Osteoblast (primary cell): ENCODE data around the gene PHF19. TPM values are rescaled to one million over a fixed set of nuclear protein-coding genes. Genes with fewer than 3 reads are reported as not detected.

Source experiments
- DNase-seq: peaks from one replicate; pipeline ENCODE4 v3.0.0; 2011; ENCODE audit warnings: low spot score, mixed read lengths; ENCODE audit not compliant: insufficient read length; ENCODE audit errors: missing footprints
- H2AFZ ChIP-seq: 2 replicates; pipeline ENCODE4 v1.6.0; 2011; ENCODE audit warnings: mild to moderate bottlenecking, low read length
- H3K27ac ChIP-seq: 2 replicates; pipeline ENCODE4 v1.5.1; 2011; ENCODE audit warnings: mild to moderate bottlenecking, low read depth, low read length, moderate library complexity
- H3K27me3 ChIP-seq: 2 replicates; pipeline ENCODE4 v1.6.0; 2012; ENCODE audit warnings: mild to moderate bottlenecking, control low read depth, inconsistent platforms, low read length, moderate library complexity; ENCODE audit not compliant: insufficient read depth
- H3K36me3 ChIP-seq: 2 replicates; pipeline ENCODE4 v1.5.1; 2011; ENCODE audit warnings: mild to moderate bottlenecking, low read length, control low read depth, moderate library complexity; ENCODE audit not compliant: insufficient read depth
- H3K4me1 ChIP-seq: 2 replicates; pipeline ENCODE4 v1.5.1; 2011; ENCODE audit warnings: mild to moderate bottlenecking, low read length, control low read depth, moderate library complexity; ENCODE audit not compliant: insufficient read depth
- H3K4me2 ChIP-seq: 2 replicates; pipeline ENCODE4 v1.6.0; 2011; ENCODE audit warnings: mild to moderate bottlenecking, low read length; ENCODE audit not compliant: insufficient read depth
- H3K4me3 ChIP-seq: fragments of 200-600 bp; sonication (generic); 3 replicates; pipeline ENCODE4 v1.5.1; 2012; ENCODE audit warnings: mild to moderate bottlenecking, low read length, inconsistent platforms; ENCODE audit not compliant: insufficient read depth
- H3K79me2 ChIP-seq: 2 replicates; pipeline ENCODE4 v1.6.0; 2012; ENCODE audit warnings: mild to moderate bottlenecking, low read length, control low read depth, inconsistent platforms; ENCODE audit not compliant: insufficient read depth
- H3K9me3 ChIP-seq: 2 replicates; pipeline ENCODE4 v1.5.1; 2011; ENCODE audit warnings: low read depth, low read length, control low read depth
- H4K20me1 ChIP-seq: 2 replicates; pipeline ENCODE4 v1.6.0; 2012; ENCODE audit warnings: mild to moderate bottlenecking, low read length, control low read depth; ENCODE audit not compliant: insufficient read depth
- total RNA-seq: library from RNA; depleted of rRNA; stranded (reverse); fragments of >200 nt; gene quantifications from 2 replicates; pipeline ENCODE4 v1.2.3, GENCODE V29; 2012
- TF ChIP-seq, protein P1 (sequence below): IDR thresholded peaks from 2 replicates; pipeline ENCODE4 v1.5.1; 2011; ENCODE audit warnings: mild to moderate bottlenecking, low read depth, low read length, moderate library complexity; ENCODE audit errors: extremely low read depth

PHF19 gene
- 13.8 and 16.6 TPM in 2 replicates for total RNA-seq

DNA sequence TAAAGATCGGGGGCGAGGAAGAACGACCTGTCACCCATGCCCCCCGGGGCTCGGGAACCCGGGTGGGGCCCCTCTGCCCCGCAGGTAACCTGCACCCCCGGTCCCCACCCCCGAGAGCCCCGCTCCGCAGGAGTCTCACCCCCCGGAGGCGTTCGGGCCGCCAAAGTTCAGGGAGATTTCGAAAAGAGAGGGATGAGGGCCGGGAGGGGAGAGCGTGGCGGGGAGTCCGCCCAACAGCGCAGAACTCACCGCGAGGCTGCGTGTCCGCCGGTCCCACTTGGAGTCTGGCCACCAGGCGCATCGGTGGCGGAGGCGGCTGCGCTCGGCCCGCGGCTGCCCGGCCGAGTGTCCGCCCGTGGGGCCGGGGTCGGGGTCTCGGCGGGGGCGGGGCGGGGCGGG lies at the start of gene PHF19:
Gene PHF19, minus strand, starts transcription at position 347 of the 399 bp plus-strand sequence. CDS start 2,447 bp downstream, outside the sequence.
- Histone ChIP-seq H3K9me3 (no peaks in the 10 kb centered on the region), H3K36me3 (peaks cover 18% of the 10 kb centered on the region), H3K27me3 (no peaks in the 10 kb centered on the region), H3K4me2 (peak within 1 kb of the TSS; percentile 87), H3K4me1 (peaks cover 12% of the 10 kb centered on the region), H3K79me2 (no peaks in the 10 kb centered on the region), H4K20me1 (no peaks in the 10 kb centered on the region), H2AFZ (peak within 1 kb of the TSS; percentile 95), H3K4me3 (peak within 1 kb of the TSS; percentile 79), H3K27ac (peak within 1 kb of the TSS; percentile 46)
- DNase-seq: peak; percentile 97
- TF ChIP-seq, protein P1, sequence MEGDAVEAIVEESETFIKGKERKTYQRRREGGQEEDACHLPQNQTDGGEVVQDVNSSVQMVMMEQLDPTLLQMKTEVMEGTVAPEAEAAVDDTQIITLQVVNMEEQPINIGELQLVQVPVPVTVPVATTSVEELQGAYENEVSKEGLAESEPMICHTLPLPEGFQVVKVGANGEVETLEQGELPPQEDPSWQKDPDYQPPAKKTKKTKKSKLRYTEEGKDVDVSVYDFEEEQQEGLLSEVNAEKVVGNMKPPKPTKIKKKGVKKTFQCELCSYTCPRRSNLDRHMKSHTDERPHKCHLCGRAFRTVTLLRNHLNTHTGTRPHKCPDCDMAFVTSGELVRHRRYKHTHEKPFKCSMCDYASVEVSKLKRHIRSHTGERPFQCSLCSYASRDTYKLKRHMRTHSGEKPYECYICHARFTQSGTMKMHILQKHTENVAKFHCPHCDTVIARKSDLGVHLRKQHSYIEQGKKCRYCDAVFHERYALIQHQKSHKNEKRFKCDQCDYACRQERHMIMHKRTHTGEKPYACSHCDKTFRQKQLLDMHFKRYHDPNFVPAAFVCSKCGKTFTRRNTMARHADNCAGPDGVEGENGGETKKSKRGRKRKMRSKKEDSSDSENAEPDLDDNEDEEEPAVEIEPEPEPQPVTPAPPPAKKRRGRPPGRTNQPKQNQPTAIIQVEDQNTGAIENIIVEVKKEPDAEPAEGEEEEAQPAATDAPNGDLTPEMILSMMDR: no peak

- Histone ChIP-seq H4K20me1 (no peaks in the 10 kb centered on the region), H2AFZ (peak within 1 kb of the TSS; percentile 85), H3K27me3 (no peaks in the 10 kb centered on the region), H3K27ac (peak within 1 kb of the TSS; percentile 74), H3K9me3 (no peaks in the 10 kb centered on the region), H3K36me3 (no peaks in the 10 kb centered on the region), H3K79me2 (no peaks in the 10 kb centered on the region), H3K4me1 (peaks cover 26% of the 10 kb centered on the region), H3K4me3 (peak within 1 kb of the TSS; percentile 28), H3K4me2 (peak within 1 kb of the TSS; percentile 50)
- DNase-seq: no peak
- TF ChIP-seq, protein P1: no peak
Measured at GRCh38 chr9:120926397-120926928, 49.5 kb upstream of the PHF19 start, which contains the start of gene TRAF1. Gene TRAF1 (minus strand): TSS chr9:120926796. CDS start chr9:120926075, 721 bp downstream.

- peak; percentile 97 for DNase-seq
- Histone ChIP-seq H3K36me3 (no peaks in the 10 kb centered on the region), H3K9me3 (no peaks in the 10 kb centered on the region), H3K79me2 (no peaks in the 10 kb centered on the region), H3K4me3 (peak overlapping the region; percentile 28), H3K27ac (peak overlapping the region; percentile 74), H3K27me3 (no peaks in the 10 kb centered on the region), H4K20me1 (no peaks in the 10 kb centered on the region), H3K4me2 (peak overlapping the region; percentile 50), H2AFZ (peak overlapping the region; percentile 85), H3K4me1 (peaks cover 19% of the 10 kb centered on the region)
- TF ChIP-seq, protein P1: no peak
Measured at GRCh38 chr9:120925535-120926396, 48.8 kb upstream of the PHF19 start.
